ENCODE data around the gene CFAP54. TPM values are rescaled to one million over a fixed set of nuclear protein-coding genes. Genes with fewer than 3 reads are reported as not detected.

Gene CFAP54
- total RNA-seq, 1 donor from 2014 or later, result 0.16 TPM

DNA sequence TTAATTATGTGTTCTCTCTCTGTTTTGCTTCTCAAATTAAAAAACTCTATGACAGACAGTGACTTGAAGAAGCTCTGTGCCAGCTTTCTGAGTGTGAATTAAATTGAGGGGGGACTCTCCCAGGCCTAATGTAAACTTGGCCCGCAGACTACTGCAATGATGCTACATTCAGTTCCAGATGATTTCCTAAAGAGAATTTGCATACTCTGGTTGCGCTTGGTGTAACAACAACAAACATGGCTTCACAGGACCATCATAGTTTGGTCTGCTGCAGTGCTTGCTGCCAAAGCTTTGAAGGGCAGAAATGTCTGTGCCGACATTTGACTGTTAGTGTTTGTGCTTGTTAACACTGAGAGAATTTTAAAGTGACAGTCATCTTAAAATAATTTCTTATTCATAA, 25.0 kb downstream of the CFAP54 start:
- DNase-seq, result no peak
- peaks cover 17% of the 10 kb centered on the region for H3K4me1 ChIP-seq
- no peak overlapping the region for H3K27ac ChIP-seq (replicated peaks)

DNA sequence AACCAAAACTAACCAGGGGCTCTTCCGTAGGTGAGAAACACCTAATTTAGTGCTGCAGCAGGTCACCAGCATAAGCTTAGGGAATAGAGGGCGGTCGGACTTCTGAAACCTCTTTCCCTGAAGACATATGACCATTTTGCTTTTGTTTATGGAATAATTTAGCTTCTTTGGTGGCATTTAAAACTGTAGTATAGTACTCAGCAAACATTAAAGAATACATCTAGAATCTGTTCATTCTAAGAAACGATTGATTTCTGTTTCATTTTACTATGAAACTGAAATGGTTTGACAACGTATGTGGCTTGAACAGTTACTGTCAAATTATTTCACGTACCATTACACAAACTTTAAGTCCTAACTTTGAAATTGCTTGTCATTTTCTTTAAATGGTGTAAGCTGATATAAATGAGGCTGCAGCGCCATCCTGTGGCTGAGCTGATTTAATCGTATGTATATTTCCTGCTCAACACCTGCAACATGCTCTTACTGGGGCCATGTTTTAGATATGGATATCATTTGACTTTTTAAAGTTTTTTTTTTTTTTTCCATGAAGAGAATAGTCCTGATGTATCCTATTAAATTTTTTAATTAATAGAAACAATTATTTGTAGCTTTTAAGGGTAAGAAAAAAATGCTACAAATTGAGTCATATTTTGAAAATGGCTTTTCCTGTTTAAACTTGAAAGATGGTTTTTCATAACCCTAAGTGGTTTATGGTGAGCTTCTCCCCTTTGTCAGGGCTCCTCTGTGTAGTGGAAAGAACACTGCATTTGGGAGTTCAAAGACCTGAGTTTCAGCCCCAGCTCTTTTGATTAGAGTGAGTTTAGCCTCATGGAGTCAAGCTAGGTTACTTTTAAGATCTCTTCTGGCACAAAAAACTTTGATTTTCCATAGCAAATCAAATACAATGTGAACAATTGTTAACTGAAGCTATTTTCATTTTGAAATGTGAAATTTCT, 27.4 kb downstream of the CFAP54 start:
- no peaks in the 10 kb centered on the region for H3K36me3 ChIP-seq
- H3K27me3 ChIP-seq (ENCODE audit: low read depth), result no peaks in the 10 kb centered on the region
- TF ChIP-seq, protein P1, sequence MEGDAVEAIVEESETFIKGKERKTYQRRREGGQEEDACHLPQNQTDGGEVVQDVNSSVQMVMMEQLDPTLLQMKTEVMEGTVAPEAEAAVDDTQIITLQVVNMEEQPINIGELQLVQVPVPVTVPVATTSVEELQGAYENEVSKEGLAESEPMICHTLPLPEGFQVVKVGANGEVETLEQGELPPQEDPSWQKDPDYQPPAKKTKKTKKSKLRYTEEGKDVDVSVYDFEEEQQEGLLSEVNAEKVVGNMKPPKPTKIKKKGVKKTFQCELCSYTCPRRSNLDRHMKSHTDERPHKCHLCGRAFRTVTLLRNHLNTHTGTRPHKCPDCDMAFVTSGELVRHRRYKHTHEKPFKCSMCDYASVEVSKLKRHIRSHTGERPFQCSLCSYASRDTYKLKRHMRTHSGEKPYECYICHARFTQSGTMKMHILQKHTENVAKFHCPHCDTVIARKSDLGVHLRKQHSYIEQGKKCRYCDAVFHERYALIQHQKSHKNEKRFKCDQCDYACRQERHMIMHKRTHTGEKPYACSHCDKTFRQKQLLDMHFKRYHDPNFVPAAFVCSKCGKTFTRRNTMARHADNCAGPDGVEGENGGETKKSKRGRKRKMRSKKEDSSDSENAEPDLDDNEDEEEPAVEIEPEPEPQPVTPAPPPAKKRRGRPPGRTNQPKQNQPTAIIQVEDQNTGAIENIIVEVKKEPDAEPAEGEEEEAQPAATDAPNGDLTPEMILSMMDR (IDR thresholded peaks at IDR 0.05; ENCODE audit: borderline replicate concordance), result peak; percentile 71
- H3K4me1 ChIP-seq, result peaks cover 5% of the 10 kb centered on the region
- DNase-seq, result peak; percentile 75
- intact Hi-C loops (cut with micrococcal nuclease), result loop anchor here (5.0 to 10.0 kb wide), 2 partner anchors 302 to 454 kb away; no protein-coding TSS in a partner anchor
- no peaks in the 10 kb centered on the region for H3K9me3 ChIP-seq (replicated peaks)
- no peak overlapping the region for H3K27ac ChIP-seq (replicated peaks)
- peak overlapping the region; percentile 3 for H3K4me3 ChIP-seq

More for the DNA sequence above, 25.0 kb downstream of the CFAP54 start:
- TF ChIP-seq, protein P1 (IDR thresholded peaks at IDR 0.05; ENCODE audit: borderline replicate concordance), result no peak
- intact Hi-C loops (cut with micrococcal nuclease), result loop anchor here (10.0 kb wide), 1 partner anchor 300 kb away; no protein-coding TSS in a partner anchor
- Histone ChIP-seq H3K27me3 (ENCODE audit: low read depth) (no peaks in the 10 kb centered on the region), H3K36me3 (no peaks in the 10 kb centered on the region), H3K4me3 (no peak overlapping the region), H3K9me3 (replicated peaks) (no peaks in the 10 kb centered on the region)

DNA sequence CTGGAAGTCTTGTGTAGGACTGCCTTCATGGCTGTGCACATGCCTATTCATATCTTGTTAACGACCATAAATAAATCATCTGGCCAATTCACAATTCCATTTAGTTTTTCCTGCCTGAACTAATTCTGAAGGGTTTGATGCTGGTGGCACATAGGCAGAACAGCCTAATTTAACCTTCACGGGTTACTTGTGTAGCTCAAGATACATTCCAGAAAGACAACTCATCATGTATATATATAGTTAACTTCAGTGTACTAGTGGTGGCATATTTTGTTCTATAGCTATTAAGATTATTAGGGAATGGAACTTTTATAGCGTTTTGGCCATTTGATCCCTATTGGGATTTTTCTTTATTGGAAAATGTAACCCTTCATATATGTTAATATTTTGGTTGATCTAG, 31.4 kb downstream of the CFAP54 start:
- no peak overlapping the region for H3K27ac ChIP-seq (replicated peaks)
- intact Hi-C loops (cut with micrococcal nuclease), result no loop called here
- H3K27me3 ChIP-seq (ENCODE audit: low read depth), result no peaks in the 10 kb centered on the region
- no peaks in the 10 kb centered on the region for H3K36me3 ChIP-seq
- no peak for DNase-seq
- peaks cover 5% of the 10 kb centered on the region for H3K4me1 ChIP-seq
- no peaks in the 10 kb centered on the region for H3K9me3 ChIP-seq (replicated peaks)
- no peak overlapping the region for H3K4me3 ChIP-seq
- TF ChIP-seq, protein P1 (IDR thresholded peaks at IDR 0.05; ENCODE audit: borderline replicate concordance), result no peak

DNA sequence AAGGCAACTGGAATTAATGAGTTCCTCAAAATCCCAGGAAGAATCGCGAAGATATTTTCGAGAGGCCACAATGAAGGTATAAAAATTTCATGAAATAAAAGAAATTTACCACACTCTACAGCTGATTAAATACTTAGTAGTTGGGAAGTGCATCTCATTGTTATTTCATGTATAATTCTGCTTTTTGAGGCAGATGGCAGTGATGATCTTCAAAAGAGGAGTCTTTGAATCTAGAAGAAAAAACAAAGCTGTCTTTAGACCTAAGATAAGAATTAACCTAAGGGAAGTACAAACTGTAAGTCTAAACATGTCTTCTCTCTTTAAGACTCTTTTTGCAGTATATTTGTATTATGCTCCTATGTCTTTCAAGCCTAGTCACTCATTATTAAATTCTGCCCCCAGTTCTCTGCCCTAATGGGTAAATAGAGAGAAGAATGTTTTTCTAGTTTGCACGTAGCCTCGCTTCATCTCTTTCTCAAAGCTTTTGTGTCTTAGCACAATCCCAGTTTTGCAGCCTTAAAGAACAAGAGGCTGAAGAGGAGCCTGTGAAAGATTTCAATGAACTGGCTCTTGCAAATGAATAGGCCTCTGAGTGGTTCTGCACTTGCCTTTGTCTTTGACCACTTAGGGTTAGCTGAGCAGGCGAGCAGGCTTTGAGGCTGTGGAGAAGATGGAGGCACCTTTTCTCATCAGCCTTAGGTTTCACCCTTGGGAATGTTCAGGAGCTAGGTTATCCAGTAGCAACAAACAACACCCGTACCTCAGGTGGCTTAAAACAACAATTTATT, 32.7 kb downstream of the CFAP54 start:
- intact Hi-C loops (cut with micrococcal nuclease), result no loop called here
- no peak overlapping the region for H3K4me3 ChIP-seq

DNA sequence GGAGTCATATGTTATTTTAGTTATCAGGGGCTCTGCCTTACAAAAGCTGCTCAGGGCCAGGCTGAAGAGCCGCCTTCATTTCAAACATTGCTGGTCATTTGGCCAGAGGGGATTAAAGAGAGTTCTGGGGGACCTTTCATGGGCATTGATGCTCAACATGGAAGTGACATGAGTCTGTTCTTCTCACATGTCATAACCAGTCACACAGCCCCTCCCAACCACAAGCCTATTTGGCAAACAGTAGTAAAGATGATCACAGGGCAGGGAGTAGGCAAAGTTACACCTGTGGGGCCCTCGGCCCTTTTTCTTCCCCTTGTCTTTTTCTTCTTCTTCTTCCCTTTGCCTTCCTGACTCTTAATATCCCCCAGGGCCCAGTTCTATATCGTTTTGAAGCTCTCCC, 33.3 kb downstream of the CFAP54 start:
- H3K4me3 ChIP-seq, result no peak overlapping the region
- H3K9me3 ChIP-seq (replicated peaks), result no peaks in the 10 kb centered on the region
- H3K36me3 ChIP-seq, result no peaks in the 10 kb centered on the region
- no peaks in the 10 kb centered on the region for H3K27me3 ChIP-seq (ENCODE audit: low read depth)
- TF ChIP-seq, protein P1 (IDR thresholded peaks at IDR 0.05; ENCODE audit: borderline replicate concordance), result no peak
- H3K27ac ChIP-seq (replicated peaks), result no peak overlapping the region
- no peak for DNase-seq
- H3K4me1 ChIP-seq, result no peaks in the 10 kb centered on the region
- intact Hi-C loops (cut with micrococcal nuclease), result no loop called here

More for the DNA sequence above, 32.7 kb downstream of the CFAP54 start:
- TF ChIP-seq, protein P1 (IDR thresholded peaks at IDR 0.05; ENCODE audit: borderline replicate concordance), result no peak
- no peaks in the 10 kb centered on the region for H3K36me3 ChIP-seq
- no peak overlapping the region for H3K27ac ChIP-seq (replicated peaks)
- DNase-seq, result no peak
- no peaks in the 10 kb centered on the region for H3K9me3 ChIP-seq (replicated peaks)
- no peaks in the 10 kb centered on the region for H3K4me1 ChIP-seq
- no peaks in the 10 kb centered on the region for H3K27me3 ChIP-seq (ENCODE audit: low read depth)

Data from left ventricle myocardium inferior (tissue), 1 donor.